HG03135 (cell line): ENCODE data around the gene ZBTB20.
A peak's percentile ranks its signal among the peaks of the same experiment; 100 is the strongest.
"Not testable (repeated sequence)": the region's sequence is repeated elsewhere in the genome, so short reads cannot be mapped to it uniquely, and the experiment has no call there.

Experiments used
- ATAC-seq: cut with Tn5 transposase; IDR thresholded peaks from one replicate; pipeline ENCODE4 v1.9.1; 2021; ENCODE audit warnings: mild to moderate bottlenecking, moderate library complexity; ENCODE audit not compliant: unreplicated experiment

Gene ZBTB20

DNA sequence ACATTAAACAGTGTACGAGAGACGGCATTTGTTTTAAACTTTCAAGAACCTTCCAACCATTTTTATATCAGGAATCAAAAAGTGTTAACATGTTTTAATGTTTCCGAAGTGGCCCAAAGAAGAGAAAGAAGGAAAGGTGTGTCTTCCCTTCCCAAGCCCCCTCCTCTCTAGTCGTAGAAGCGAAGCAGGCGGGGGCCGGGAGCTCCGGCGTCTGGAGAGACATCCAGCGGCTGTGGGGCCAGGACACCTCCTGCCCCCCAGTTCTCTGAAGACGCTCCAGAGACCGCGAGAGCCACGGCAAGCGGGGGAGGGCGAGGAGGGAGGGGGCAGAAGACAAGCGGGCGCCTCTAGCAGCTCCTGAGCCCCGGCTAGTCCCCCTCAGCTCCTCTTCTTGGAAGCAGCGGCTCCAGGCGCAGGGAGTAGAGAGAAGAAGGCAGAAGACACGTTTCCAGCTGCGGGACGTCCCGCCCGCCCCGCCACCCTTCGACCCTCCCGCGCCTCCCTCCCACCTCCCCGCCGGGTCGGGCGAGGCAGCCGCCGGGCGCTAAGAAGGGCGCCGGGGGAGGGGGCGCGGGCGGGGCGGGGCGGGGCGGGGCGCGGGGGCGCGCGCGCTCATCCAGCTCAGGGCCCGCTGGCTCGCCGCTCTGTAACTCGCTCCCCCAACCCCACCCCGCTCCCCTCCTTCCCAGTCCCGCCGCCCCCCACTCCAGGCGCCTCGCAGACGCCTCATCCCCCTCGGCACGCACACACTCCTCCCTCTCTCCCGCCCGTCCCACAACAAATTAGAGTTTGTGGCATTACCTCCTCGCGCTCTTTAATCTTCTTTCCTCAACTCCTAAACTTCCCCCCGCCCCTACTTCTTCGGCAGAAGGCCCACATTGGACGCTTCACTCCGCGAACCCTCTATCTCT, at the start of gene ZBTB20:
ZBTB20 (minus strand) TSS at position 871 of the 911 bp plus-strand sequence.
- ATAC-seq: peak; percentile 28

DNA sequence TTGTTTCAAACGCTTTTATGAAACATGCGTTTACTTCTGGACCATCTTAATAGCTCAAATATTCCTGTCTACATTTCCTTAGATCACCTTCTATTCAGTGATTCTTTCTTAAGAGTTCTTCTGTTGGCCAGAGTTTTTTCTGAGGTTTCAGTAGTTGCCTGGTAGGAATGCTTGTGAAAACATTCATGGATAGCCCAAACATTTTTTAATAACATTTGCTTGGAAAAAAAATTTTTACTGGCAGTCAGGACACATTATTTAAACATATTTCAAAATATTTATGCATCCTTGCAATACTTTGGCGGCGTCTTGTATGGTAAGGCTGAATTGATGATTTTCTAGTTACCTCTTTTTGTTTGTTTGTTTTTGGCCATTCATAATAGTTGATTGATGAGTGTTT, 47.4 kb upstream of the ZBTB20 start:
- ATAC-seq: no peak

DNA sequence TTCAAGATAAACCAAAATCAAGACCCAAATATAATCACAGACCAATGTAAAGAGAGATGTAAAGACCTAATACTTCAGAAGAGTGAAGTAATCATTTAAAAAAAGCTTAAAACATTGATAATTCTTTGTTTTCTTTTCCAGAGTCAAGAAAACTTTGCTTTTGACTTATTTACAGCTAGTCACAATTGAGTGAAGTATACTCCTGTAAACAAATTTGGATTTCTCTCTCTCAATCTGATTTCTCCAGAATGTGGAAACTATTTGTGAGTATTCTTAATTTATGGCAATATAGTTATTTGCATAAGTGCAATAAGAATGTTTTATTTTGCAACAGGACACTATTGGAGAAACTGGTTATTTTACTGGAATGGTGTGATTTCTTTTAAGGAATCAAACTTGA, 43.7 kb upstream of the ZBTB20 start:
- no peak for ATAC-seq

DNA sequence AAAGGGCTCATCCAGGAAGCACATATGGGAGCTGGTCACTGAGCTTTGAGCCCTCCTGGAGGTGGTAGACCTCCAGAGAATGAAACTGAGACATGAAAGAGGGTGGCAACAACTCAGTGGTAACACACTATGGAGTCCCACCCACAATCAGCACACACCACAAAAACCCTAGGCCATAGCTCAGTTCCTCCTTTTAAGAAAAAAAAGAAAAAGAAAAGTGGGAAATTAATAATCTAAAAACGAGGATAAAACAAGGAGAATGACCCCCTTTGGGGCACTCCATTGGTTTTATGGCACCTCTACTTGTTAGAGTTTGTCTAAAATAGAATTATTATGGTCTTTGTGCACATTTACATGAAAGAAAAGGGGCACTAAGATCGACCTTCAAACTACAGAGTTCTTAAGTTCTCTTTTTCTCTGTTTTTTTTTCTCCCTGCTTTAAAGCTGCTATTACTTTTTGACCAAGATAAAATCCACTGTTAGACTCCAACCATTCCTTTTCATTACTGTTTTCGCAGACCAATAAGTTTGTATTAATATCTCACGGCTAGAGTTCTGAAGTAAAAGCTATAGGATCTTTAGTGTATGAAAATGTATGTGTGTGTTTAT, 40.2 kb upstream of the ZBTB20 start:
- ATAC-seq: peak; percentile 100

DNA sequence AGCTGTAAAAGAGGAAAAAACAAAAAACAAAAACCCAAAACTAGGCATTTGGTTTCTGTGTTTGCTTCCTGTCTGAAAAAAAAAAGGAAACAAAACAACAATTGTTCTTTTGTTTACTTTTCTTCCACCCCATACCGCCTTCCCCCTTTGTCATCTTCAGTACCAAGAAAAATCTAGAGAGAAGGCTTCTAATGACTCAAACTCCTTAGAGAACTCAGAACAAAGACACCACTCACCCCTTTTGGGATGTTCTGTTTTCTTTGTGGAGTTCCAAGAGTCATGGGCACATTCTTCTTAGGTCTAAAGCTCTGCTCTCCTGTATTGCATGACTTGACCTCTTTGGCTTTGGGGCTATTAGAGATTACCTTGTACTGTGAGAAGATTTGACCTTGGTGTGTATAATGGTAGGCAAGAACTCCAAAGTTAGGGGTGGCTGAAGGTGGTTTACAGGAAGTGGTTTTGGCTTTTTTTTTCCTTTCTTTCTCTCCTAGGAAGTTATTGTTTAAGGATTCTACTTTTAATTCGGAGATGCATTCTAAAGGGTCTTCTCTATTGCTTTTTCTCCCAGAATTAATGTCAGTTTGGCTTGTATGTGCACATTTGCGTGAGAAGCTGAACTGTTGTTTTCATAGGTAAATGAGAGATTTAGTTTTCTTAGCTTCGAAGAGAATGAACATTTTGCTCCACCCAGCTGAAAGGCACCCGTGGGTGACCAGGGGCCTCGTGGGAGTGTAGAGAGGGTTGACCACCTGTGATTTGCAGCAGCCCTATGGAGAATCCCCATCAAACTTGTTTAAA, 39.5 kb upstream of the ZBTB20 start:
- ATAC-seq: peak; percentile 46

DNA sequence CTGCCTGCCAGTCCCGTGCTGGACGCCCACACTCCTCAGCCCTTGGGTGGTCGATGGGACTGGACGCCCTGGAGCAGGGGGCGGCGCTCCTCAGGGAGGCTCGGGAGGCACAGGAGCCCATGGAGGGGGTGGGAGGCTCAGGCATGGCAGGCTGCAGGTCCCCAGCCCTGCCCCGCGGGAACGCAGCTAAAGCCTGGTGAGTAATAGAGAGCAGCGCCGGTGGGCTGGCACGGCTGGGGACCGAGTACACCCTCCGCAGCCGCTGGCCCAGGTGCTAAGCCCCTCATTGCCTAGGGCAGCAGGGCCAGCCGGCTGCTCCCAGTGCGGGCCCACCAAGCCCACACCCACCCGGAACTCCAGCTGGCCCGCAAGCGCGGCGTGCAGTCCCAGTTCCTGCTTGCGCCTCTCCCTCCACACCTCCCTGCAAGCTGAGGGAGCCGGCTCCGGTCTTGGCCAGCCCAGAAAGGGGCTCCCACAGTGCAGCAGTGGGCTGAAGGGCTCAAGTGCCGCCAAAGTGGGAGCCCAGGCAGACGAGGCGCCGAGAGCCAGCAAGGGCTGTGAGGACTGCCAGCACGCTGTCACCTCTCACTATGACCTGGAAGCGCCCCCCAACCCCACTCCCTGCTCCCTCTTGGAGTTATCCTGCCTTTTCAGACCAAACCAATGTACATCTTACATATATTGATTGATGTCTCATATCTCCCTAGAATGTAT, 37.9 kb upstream of the ZBTB20 start:
- not testable (repeated sequence) for ATAC-seq

DNA sequence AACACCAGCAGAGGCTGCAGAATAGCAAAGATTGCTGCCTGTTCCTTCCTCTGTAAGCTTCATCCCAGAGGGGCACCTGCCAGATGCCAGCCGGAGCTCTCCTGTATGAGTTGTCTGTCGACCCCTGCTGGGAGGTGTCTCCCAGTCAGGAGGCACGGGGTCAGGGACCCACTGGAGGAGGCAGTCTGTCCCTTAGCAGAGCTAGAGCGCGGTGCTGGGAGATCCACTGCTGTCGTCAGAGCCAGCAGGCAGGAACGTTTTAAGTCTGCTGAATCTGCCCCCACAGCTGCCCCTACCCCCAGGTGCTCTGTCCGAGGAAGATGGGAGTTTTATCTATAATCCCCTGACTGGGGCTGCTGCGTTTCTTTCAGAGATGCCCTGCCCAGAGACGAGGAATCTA, 31.8 kb upstream of the ZBTB20 start:
- ATAC-seq: not testable (repeated sequence)

DNA sequence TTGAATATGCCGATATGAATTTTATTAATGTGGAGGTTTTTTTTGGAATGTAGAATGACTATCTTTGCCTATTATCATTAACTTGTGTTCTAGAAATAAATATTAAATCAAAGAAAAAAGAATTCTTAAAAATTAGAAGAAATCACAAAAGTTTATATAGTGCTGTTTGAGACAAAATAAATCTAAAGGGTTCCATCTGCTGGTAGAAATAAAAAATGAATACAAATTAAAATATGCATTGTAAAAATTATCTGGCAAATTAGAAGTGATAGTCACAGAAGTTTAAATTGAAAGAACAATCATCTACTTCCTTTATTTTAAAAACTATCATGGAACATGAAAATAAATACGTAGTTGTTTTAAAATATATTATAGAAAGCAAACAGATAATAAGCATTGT, 22.7 kb upstream of the ZBTB20 start:
- no peak for ATAC-seq

DNA sequence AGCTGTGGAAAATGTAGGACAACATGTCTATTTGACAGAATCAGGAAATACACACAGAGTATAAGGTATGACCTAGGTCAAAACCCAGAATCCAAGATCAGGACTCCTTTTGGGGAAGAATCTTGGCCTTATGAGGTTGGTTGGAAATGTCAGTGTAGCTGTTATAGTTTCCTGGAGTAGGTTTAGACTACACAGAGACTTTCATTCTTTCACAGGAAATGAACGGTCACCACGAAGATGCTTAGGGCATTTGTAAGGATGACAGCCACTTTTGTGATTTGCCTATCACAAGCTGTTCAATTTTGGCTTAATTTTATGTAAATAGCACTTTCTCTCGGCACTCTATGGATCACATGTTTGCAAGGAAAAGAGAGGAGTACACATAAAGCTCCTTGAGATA, 18.6 kb upstream of the ZBTB20 start:
- ATAC-seq: no peak

DNA sequence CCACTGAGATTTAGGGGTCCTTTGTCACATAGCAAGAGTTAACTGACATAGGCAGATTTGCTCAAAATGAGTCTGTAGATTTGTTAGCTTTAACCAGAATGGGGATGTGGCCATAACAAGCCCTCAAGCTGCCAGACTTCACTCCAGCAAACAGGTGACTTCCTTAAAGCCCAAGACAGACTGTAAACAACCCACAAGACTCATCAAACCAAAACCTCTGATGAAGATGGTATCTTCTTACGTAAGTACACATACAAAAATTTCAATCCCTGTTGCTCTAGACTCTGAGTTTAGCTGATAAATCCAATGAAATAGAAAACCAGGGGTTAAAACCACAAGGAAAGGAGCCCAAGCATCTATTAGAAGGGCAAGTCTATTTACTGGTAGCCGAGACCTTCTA, 18.2 kb upstream of the ZBTB20 start:
- no peak for ATAC-seq

DNA sequence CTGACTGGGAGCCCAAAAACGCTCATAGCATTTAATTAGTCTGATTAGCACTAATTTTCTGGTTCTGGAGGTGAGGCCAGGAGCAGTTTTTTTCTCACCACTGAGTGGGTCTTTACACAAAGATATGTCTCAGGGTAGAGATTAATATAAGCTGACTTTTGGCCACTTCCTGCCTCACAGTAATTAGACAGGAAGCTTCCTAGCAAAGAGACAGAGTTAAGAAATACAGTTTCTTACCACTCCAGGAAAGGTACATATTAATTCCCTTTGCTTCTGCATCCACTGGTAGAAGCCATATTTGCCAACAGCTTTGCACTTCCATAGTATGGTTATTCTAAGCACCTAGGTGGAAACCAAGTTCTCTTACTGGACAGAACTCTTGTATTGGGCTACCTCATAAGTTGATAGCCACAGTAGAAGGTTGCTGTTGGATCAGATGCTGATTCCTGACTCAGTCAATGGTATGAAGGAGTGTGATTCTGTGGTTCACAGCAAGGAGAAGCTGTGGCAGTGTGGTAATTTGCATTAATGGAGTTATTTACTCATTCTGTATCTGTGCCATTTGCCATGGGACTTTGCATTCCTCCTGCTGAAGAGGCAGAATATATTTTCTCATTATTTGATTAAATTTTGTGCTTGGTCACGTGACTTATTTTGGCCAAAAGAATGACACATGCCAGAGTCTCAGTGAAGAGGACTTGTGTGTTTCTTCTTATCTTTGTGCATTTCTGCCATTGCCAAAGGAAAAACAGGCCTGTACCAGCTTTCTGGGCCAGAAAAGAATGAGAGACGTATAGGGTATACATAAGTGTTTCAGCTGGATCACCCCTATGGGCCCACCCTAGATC, 17.5 kb upstream of the ZBTB20 start:
- no peak for ATAC-seq

DNA sequence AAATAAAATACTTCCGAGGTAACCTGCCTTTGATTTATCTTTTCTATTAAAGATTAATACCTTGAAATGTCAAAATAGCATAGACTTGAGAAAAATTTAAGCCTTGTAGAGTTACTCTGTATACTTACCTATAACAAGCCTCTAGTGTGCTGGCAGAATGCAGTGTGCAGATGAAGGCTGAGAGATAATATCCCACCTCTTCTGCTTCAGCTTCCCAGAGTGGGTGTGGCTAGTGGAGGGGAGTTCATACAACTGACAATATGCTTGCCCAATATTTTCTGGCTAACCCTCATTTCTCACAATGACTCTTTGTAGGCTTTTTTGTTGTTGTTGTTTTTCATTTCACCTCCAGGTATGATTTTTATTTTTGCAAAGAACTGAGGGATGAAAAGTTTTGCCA, 15.7 kb upstream of the ZBTB20 start:
- no peak for ATAC-seq

DNA sequence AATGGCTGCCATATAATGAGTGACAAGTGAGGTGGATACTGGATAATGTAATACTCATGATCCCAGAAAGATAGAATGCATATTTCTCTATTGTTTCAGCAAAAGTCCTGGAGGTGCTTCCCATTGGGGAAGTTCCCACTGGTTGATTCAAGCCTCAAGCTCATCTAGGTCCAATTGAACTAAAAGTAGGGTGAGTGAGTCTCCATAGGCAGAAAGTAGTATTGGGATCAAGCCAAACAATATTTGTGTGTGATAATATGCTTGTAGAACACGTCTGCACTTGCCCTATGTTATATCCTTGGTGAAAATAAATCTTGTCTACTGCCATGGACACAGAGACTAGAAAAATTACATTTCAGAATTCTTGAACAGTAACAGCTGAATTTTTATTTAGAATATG, 14.8 kb upstream of the ZBTB20 start:
- ATAC-seq: no peak

DNA sequence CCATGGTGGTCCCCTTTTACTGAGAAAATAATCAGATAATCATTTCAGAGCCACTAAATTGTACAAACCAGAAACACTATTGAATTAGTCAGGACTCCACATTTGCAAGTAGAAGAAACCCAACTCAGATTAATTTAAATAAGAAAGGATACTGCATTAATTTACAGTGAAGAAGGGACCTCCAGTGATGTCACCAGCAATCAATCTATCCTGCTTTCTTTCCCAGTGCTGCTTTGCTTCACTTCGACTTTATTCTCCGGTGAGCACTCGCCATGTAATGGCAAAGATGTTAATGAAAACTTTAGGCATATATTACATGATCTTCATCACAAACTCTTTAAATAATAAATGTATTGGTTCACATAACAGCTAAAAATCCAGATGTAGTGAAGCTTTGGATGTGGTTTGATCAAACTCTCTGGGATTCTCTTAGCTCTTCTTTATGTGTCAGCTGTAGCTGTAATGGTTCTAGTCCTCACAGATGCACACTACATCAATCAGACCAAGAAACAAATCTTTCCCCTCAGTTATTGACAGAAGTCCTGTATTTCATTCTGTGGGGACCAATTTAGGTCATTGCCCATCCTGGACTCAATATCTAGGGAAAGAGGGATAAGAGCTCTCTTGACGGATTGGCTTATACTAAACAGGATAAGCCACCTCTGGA, 14.2 kb upstream of the ZBTB20 start:
- no peak for ATAC-seq

DNA sequence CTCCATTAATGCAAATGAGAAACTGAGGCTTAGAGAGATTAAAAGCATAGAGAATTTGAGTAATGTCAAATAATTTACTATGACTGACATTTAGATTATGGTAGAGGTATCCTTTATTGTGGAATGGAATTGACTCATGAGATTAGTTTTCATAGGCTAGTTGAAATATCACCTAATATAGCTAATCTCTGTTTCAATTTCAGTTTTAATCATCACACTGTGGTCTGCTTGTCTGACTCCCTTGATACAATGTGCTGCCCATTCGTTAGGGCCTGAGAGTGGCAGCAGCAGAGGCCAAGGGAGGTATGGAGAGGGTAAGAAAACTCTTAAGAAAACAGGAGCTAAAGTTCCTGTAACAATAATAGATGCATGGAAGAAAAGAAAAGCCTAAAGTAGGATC, 13.2 kb upstream of the ZBTB20 start:
- peak; percentile 100 for ATAC-seq

DNA sequence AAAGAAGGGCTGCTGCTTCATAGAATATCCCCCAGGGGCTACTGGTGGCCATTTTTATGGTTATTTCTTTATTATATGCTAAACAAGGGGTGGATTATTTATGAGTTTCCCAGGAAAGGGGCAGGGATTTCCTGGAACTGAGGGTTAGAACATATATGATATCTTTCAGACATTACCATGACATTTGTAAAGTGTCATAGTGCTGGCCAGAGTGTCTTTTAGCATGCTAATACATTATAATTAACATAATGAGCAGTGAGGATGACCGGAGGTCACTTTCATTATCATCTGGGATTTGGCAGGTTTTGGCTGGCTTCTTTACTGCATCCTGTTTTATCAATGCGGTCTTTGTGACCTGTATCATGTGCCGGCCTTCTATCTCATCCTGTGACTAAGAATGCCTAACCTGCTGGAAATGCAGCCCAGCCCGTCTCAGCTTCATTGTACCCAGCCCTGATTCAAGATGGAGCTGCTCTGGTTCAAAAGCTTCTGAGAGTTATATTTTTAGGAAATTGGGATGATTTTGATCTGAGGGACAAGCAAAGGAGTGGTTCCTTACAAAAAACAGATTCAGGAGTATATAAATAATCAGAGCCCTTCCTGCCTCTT, 9.1 kb upstream of the ZBTB20 start:
- no peak for ATAC-seq

DNA sequence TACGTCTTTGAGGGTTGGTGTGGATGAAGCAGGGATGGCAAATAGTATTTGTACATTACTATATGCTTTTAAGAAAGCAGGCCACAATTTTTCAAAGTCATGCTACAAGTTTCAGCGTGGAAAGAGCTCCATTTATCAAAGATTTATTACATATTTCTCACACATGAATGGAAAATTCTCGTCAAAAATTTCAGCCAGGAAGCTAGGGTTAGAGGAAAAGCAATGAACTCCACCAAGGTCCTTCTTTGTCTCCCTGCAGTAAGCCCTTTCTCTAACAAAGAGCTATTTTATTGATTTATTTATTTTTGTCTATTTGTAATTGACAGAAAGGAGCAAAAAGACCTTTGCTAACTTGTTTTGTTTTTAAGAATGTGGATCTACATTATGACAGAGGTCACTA, 7.5 kb upstream of the ZBTB20 start:
- ATAC-seq: no peak

DNA sequence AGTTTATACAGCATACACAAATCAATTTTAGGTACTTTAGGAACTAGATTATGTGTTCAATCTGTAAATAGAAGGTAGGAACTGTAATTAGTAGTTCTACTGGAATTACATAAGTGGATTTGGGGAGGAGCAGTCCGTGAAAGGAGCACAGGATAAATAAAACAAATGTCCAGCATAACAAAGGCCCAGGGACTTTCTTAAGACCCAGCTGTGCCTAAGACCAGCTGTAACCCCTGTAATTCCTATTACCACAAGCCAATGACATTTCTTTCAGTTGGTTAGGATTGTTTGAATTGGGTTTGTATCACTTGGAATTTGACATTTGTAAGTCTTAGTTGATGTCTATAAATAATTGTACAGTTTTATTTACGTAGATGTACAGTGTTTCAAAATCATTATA, 4.8 kb upstream of the ZBTB20 start:
- no peak for ATAC-seq

DNA sequence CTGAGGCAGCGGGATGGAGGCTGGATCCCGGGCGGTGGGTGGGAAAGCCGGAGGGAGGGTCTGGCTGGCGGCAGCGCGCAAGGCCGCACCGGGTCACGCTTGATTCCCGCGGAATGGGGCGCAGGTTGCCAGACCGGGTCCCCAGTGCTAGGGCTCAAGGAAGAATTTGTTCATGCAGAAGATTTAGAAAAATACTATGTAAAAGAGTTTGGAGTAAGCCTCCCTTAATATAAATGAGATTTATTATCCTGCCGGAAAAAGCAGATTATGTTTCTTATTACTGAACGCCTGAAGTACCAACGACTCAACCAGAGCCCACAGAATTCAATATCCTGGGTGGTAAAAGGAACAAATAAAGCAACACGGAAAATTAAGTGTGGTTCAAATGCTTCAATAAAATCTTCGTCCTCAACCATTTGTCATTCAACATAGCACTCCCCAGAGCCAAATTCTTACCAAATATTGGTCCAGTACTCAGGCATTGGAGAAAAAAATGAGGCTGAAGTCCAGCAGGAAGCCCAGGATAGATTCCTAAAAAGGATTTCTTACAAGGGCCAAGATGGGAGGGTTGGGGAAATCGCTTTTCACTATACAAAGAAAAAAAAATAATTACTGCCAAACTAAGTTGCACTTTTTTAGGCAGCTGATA, 1.2 kb upstream of the ZBTB20 start:
- peak; percentile 0 for ATAC-seq
